OCI-LY1 (cell line): ENCODE results near the gene NR2F6.

Source experiments
- H2AFZ ChIP-seq: fragments of 200-600 bp; sonication (generic), shearing (Covaris generic); 2 replicates; pipeline ENCODE4 v1.6.0; 2014; ENCODE audit warnings: antibody characterized with exemption, mild to moderate bottlenecking, low read length
- H3F3A ChIP-seq: fragments of 200-600 bp; sonication (generic), shearing (Covaris generic); 2 replicates; pipeline ENCODE4 v1.6.0; 2014; ENCODE audit warnings: mild to moderate bottlenecking, antibody characterized with exemption, low read length, moderate library complexity; ENCODE audit not compliant: insufficient read depth
- H3K27ac ChIP-seq: fragments of 200-600 bp; sonication (generic); 2 replicates; pipeline ENCODE4 v1.5.1; 2014; ENCODE audit warnings: low read length, mixed run types, mild to moderate bottlenecking, low read depth; ENCODE audit not compliant: poor library complexity, severe bottlenecking
- H3K27me3 ChIP-seq: fragments of 200-600 bp; sonication (generic); 2 replicates; pipeline ENCODE4 v1.6.0; 2014; ENCODE audit warnings: antibody characterized with exemption, mild to moderate bottlenecking, low read length, moderate library complexity; ENCODE audit not compliant: insufficient read depth
- H3K36me3 ChIP-seq: fragments of 200-600 bp; sonication (generic); 2 replicates; pipeline ENCODE4 v1.6.1; 2014; ENCODE audit warnings: mild to moderate bottlenecking, antibody characterized with exemption, low read length, moderate library complexity, mixed read lengths; ENCODE audit not compliant: insufficient read depth
- H3K4me1 ChIP-seq: fragments of 200-600 bp; sonication (generic); 2 replicates; pipeline ENCODE4 v1.5.1; 2014; ENCODE audit warnings: mild to moderate bottlenecking, low read length, moderate library complexity; ENCODE audit not compliant: insufficient read depth, severe bottlenecking
- H3K4me2 ChIP-seq: fragments of 200-600 bp; sonication (generic), shearing (Covaris generic); 2 replicates; pipeline ENCODE4 v1.6.1; 2014; ENCODE audit warnings: low read length
- H3K4me3 ChIP-seq: fragments of 200-600 bp; sonication (generic); 2 replicates; pipeline ENCODE4 v1.5.1; 2014; ENCODE audit warnings: low read length, low read depth, mild to moderate bottlenecking, mixed read lengths; ENCODE audit not compliant: poor library complexity, severe bottlenecking
- H3K79me2 ChIP-seq: fragments of 200-600 bp; shearing (Covaris generic); 2 replicates; pipeline ENCODE4 v1.6.1; 2016; ENCODE audit warnings: mixed run types, low read length, mixed read lengths; ENCODE audit not compliant: insufficient read depth
- H3K9ac ChIP-seq: fragments of 200-600 bp; sonication (generic), shearing (Covaris generic); 2 replicates; pipeline ENCODE4 v1.6.1; 2014; ENCODE audit warnings: mild to moderate bottlenecking, low read length, mixed read lengths
- H3K9me2 ChIP-seq: fragments of 200-600 bp; sonication (generic), shearing (Covaris generic); 2 replicates; pipeline ENCODE4 v1.6.1; 2014; ENCODE audit warnings: low read depth, mild to moderate bottlenecking, low read length, mixed read lengths
- H3K9me3 ChIP-seq: fragments of 200-600 bp; shearing (Covaris generic); 2 replicates; pipeline ENCODE4 v1.6.1; 2014; ENCODE audit warnings: low read length, mixed read lengths
- H4K20me1 ChIP-seq: fragments of 200-600 bp; sonication (generic), shearing (Covaris generic); 2 replicates; pipeline ENCODE4 v1.6.0; 2016; ENCODE audit warnings: mild to moderate bottlenecking, low read length; ENCODE audit not compliant: insufficient read depth
- EZH2 ChIP-seq: fragments of 200-600 bp; sonication (generic), shearing (Covaris generic); IDR thresholded peaks from 2 replicates; pipeline ENCODE4 v1.8.0; 2017; ENCODE audit warnings: borderline replicate concordance, mixed run types, mild to moderate bottlenecking, antibody characterized with exemption, low read length, moderate library complexity, mixed read lengths
- TF ChIP-seq, protein P1 (sequence below): fragments of 200-600 bp; sonication (generic), shearing (Covaris generic); IDR thresholded peaks from 2 replicates; pipeline ENCODE4 v1.5.1; 2017; ENCODE audit warnings: mild to moderate bottlenecking, antibody characterized with exemption, low read length, moderate library complexity, mixed read lengths

The NR2F6 gene

DNA sequence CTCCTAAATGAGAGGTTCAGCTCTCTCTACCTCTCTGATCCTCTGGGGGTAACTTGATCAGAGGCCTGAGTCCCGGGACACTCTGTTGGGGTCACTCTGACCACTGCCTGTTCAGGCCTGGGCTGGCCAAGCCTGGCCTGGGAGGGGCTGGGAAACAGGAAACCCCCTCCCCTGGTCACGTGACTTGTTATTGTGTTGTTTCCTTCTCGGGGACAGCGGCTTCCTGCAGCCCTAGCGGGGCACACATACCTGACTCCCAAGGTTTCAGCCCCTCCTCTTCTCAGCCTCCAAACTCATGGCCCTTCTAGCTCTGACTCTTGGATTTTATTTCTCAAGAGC lies 18.9 kb upstream of the NR2F6 start, which contains the start of gene USHBP1:
Gene USHBP1 (minus strand): TSS at position 105 of the 339 bp plus-strand sequence. CDS start 446 bp downstream, outside the sequence.
- no peaks in the 10 kb centered on the region for H3K9me3 ChIP-seq
- peaks cover 52% of the 10 kb centered on the region for H3K4me1 ChIP-seq
- H3K27ac ChIP-seq = peak within 1 kb of the TSS; percentile 91
- H3K27me3 ChIP-seq = no peaks in the 10 kb centered on the region
- H3K9me2 ChIP-seq = no peaks in the 10 kb centered on the region
- H3K4me2 ChIP-seq = peak within 1 kb of the TSS; percentile 17; the same call in 1 of the 2 replicates
- H4K20me1 ChIP-seq = no peaks in the 10 kb centered on the region
- H3K9ac ChIP-seq = peak within 1 kb of the TSS; percentile 7; the same call in 1 of the 2 replicates
- TF ChIP-seq, protein P1, sequence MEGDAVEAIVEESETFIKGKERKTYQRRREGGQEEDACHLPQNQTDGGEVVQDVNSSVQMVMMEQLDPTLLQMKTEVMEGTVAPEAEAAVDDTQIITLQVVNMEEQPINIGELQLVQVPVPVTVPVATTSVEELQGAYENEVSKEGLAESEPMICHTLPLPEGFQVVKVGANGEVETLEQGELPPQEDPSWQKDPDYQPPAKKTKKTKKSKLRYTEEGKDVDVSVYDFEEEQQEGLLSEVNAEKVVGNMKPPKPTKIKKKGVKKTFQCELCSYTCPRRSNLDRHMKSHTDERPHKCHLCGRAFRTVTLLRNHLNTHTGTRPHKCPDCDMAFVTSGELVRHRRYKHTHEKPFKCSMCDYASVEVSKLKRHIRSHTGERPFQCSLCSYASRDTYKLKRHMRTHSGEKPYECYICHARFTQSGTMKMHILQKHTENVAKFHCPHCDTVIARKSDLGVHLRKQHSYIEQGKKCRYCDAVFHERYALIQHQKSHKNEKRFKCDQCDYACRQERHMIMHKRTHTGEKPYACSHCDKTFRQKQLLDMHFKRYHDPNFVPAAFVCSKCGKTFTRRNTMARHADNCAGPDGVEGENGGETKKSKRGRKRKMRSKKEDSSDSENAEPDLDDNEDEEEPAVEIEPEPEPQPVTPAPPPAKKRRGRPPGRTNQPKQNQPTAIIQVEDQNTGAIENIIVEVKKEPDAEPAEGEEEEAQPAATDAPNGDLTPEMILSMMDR = no peak
- TF ChIP-seq EZH2 = no peak
- H2AFZ ChIP-seq = no peak within 1 kb of the TSS
- peaks cover 5% of the 10 kb centered on the region; the same call in 1 of the 2 replicates for H3K79me2 ChIP-seq
- H3K36me3 ChIP-seq = peaks cover 9% of the 10 kb centered on the region
- no peak within 1 kb of the TSS for H3K4me3 ChIP-seq
- H3F3A ChIP-seq = no peaks in the 10 kb centered on the region

- no peak overlapping the region for H3K4me3 ChIP-seq
- H3K27me3 ChIP-seq = no peaks in the 10 kb centered on the region
- peaks cover 5% of the 10 kb centered on the region; the same call in 1 of the 2 replicates for H3K79me2 ChIP-seq
- H3K4me2 ChIP-seq = peak overlapping the region; percentile 17; the same call in 1 of the 2 replicates
- no peaks in the 10 kb centered on the region for H4K20me1 ChIP-seq
- peaks cover 52% of the 10 kb centered on the region for H3K4me1 ChIP-seq
- no peaks in the 10 kb centered on the region for H3F3A ChIP-seq
- TF ChIP-seq EZH2 = no peak
- TF ChIP-seq, protein P1 = no peak
- no peak overlapping the region for H2AFZ ChIP-seq
- no peaks in the 10 kb centered on the region for H3K9me2 ChIP-seq
- H3K9me3 ChIP-seq = no peaks in the 10 kb centered on the region
- H3K9ac ChIP-seq = peak overlapping the region; percentile 7; the same call in 1 of the 2 replicates
- peak overlapping the region; percentile 91 for H3K27ac ChIP-seq
- peaks cover 4% of the 10 kb centered on the region for H3K36me3 ChIP-seq
These were observed 18.3 kb upstream of the NR2F6 start for GRCh38 chr19:17263712-17264640.

DNA sequence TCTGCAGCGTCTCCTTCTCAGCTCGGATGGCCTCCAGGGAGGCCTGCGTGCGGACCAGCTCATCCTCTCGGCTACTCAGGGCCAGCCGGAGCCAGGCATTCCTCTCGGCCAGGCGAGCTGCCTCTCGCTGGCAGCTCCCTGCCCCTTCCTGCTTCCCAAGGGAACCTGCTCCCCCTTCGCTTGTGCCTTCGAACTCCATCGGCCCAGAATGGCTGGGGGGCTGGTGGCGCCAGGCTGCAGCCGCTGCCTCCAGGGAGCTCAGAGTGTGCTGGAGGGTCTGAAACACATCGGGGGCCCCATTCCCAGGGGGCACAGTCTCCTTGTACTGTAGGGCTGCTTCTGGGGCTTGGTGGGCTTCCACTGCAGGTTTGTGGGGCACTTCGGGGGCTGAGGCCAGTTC lies 16.8 kb upstream of the NR2F6 start:
- Histone ChIP-seq H2AFZ (no peak overlapping the region), H3K4me1 (peaks cover 40% of the 10 kb centered on the region), H3K27me3 (no peaks in the 10 kb centered on the region), H3K27ac (no peak overlapping the region), H3K36me3 (no peaks in the 10 kb centered on the region), H3K4me3 (no peak overlapping the region), H3K4me2 (no peak overlapping the region), H4K20me1 (no peaks in the 10 kb centered on the region), H3K9me2 (no peaks in the 10 kb centered on the region), H3K9ac (no peak overlapping the region), H3K79me2 (0 out of 2 replicates have a peak, but pooled peaks cover under 1% of the 10 kb centered on the region), H3K9me3 (no peaks in the 10 kb centered on the region), H3F3A (no peaks in the 10 kb centered on the region)
- TF ChIP-seq, protein P1 = no peak
- no peak for TF ChIP-seq EZH2
